HEK293 (cell line): ENCODE results near the gene PSMD6.

Source experiments
- CTCF ChIA-PET: fragments of 350-600 bp; formaldehyde crosslinking; extraction: SDS; loops from one replicate; lab custom pipeline; 2021; ENCODE audit warnings: antibody characterized with exemption; lab: Yijun Ruan, JAX
- POLR2A ChIA-PET: fragments of 300-600 bp; formaldehyde crosslinking; extraction: SDS; loops from one replicate; lab custom pipeline; 2020; ENCODE audit warnings: antibody characterized with exemption, inconsistent platforms; lab: Yijun Ruan, JAX
- H3K27ac ChIP-seq: fragments of 200-500 bp; sonication (Bioruptor generic); 2 replicates; pipeline ENCODE4 v1.5.1; 2014; ENCODE audit warnings: low read depth, low read length, control low read depth, inconsistent platforms; ENCODE audit errors: extremely low read depth
- H3K36me3 ChIP-seq, 2 experiments: fragments of 200-500 bp in 1 of 2; sonication (Bioruptor generic) in 1 of 2; 1 replicate in 1 of 2; 2 replicates in 1 of 2; pipeline ENCODE4 v1.5.1; 2014 to 2017; ENCODE audit warnings: inconsistent platforms in 2 of 2, low read length in 2 of 2; ENCODE audit not compliant: control insufficient read depth in 2 of 2, insufficient read depth in 1 of 2
- H3K4me1 ChIP-seq: fragments of 200-500 bp; sonication (Bioruptor generic); 2 replicates; pipeline ENCODE4 v1.5.1; 2014; ENCODE audit warnings: mild to moderate bottlenecking, low read length, inconsistent platforms; ENCODE audit not compliant: control insufficient read depth, insufficient read depth
- H3K4me3 ChIP-seq: 2 replicates; pipeline ENCODE4 v1.5.1; 2011; ENCODE audit warnings: low read depth, mild to moderate bottlenecking, control low read depth, low read length, moderate library complexity
- H3K9me3 ChIP-seq: fragments of 200-500 bp; sonication (Bioruptor generic); 2 replicates; pipeline ENCODE4 v1.5.1; 2014; ENCODE audit warnings: low read depth, low read length, inconsistent platforms; ENCODE audit not compliant: control insufficient read depth, insufficient read depth
- HOXD13 ChIP-seq: sonication (generic); formaldehyde crosslinking; IDR thresholded peaks from 2 replicates; pipeline ENCODE4 v1.8.0; 2022; ENCODE audit warnings: missing genetic modification reagents, borderline replicate concordance
- KLF8 ChIP-seq: fragments of 450-650 bp; formaldehyde crosslinking; IDR thresholded peaks from 2 replicates; pipeline ENCODE4 v1.5.1; 2016; ENCODE audit warnings: missing biosample characterization, missing genetic modification characterization
- MYNN ChIP-seq: fragments of 450-650 bp; formaldehyde crosslinking; IDR thresholded peaks from 2 replicates; pipeline ENCODE4 v1.5.1; 2016; ENCODE audit warnings: missing biosample characterization, missing genetic modification characterization, borderline replicate concordance
- OVOL3 ChIP-seq: fragments of 450-650 bp; formaldehyde crosslinking; IDR thresholded peaks from 2 replicates; pipeline ENCODE4 v1.5.1; 2016; ENCODE audit warnings: missing biosample characterization, missing genetic modification characterization
- SP7 ChIP-seq: fragments of 450-650 bp; formaldehyde crosslinking; IDR thresholded peaks from 2 replicates; pipeline ENCODE4 v1.5.1; 2016; ENCODE audit warnings: missing biosample characterization, missing genetic modification characterization
- WT1 ChIP-seq: fragments of 450-650 bp; formaldehyde crosslinking; IDR thresholded peaks from 2 replicates; pipeline ENCODE4 v1.5.1; 2016; ENCODE audit warnings: missing biosample characterization, missing genetic modification characterization
- YY1 ChIP-seq: fragments of 450-650 bp; formaldehyde crosslinking; IDR thresholded peaks from 2 replicates; pipeline ENCODE4 v1.5.1; 2018; ENCODE audit warnings: missing biosample characterization, missing genetic modification characterization
- ZBTB8A ChIP-seq: fragments of 450-650 bp; formaldehyde crosslinking; IDR thresholded peaks from 2 replicates; pipeline ENCODE4 v1.5.1; 2016; ENCODE audit warnings: missing biosample characterization, missing genetic modification characterization
- ZEB2 ChIP-seq: fragments of 450-650 bp; formaldehyde crosslinking; IDR thresholded peaks from 2 replicates; pipeline ENCODE4 v1.5.1; 2016; ENCODE audit warnings: missing biosample characterization, missing genetic modification characterization
- ZIC2 ChIP-seq: fragments of 450-650 bp; formaldehyde crosslinking; IDR thresholded peaks from 2 replicates; pipeline ENCODE4 v1.5.1; 2016; ENCODE audit warnings: missing biosample characterization, missing genetic modification characterization
- ZNF501 ChIP-seq: fragments of 450-650 bp; formaldehyde crosslinking; IDR thresholded peaks from 2 replicates; pipeline ENCODE4 v1.5.1; 2016; ENCODE audit warnings: missing biosample characterization, missing genetic modification characterization
- ZNF561 ChIP-seq: fragments of 450-650 bp; IDR thresholded peaks from 2 replicates; pipeline ENCODE4 v1.5.1; 2018; ENCODE audit warnings: missing biosample characterization, missing genetic modification characterization, borderline replicate concordance
- ZNF621 ChIP-seq: fragments of 450-650 bp; formaldehyde crosslinking; IDR thresholded peaks from 2 replicates; pipeline ENCODE4 v1.5.1; 2017; ENCODE audit warnings: missing biosample characterization, missing genetic modification characterization
- TF ChIP-seq, protein P1 (sequence below): fragments of 450-650 bp; formaldehyde crosslinking; IDR thresholded peaks from 2 replicates; pipeline ENCODE4 v1.5.1; 2017; ENCODE audit warnings: missing biosample characterization, mild to moderate bottlenecking, missing genetic modification characterization, moderate library complexity
- TF ChIP-seq, protein P2 (sequence below): fragments of 450-650 bp; formaldehyde crosslinking; IDR thresholded peaks from 2 replicates; pipeline ENCODE4 v1.5.1; 2016; ENCODE audit warnings: missing biosample characterization, missing genetic modification characterization
- TF ChIP-seq, protein P3 (sequence below): fragments of 450-650 bp; formaldehyde crosslinking; optimal IDR thresholded peaks from 2 replicates; pipeline ENCODE3; 2016; ENCODE audit warnings: missing biosample characterization, mild to moderate bottlenecking, missing genetic modification characterization
- TF ChIP-seq, protein P4 (sequence below): fragments of 450-650 bp; formaldehyde crosslinking; IDR thresholded peaks from 2 replicates; pipeline ENCODE4 v1.5.1; 2016; ENCODE audit warnings: missing biosample characterization, missing genetic modification characterization
- TF ChIP-seq, protein P5 (sequence below): fragments of 450-650 bp; formaldehyde crosslinking; conservative IDR thresholded peaks from 2 replicates; pipeline ENCODE4 v1.5.1; 2016; ENCODE audit warnings: low read depth, missing biosample characterization, missing genetic modification characterization
- TF ChIP-seq, protein P6 (sequence below): fragments of 450-650 bp; formaldehyde crosslinking; IDR thresholded peaks from 2 replicates; pipeline ENCODE4 v1.5.1; 2016; ENCODE audit warnings: missing biosample characterization, missing genetic modification characterization
- TF ChIP-seq, protein P7 (sequence below): fragments of 450-650 bp; formaldehyde crosslinking; IDR thresholded peaks from 2 replicates; pipeline ENCODE4 v1.5.1; 2016; ENCODE audit warnings: missing biosample characterization, missing genetic modification characterization

Gene PSMD6

DNA sequence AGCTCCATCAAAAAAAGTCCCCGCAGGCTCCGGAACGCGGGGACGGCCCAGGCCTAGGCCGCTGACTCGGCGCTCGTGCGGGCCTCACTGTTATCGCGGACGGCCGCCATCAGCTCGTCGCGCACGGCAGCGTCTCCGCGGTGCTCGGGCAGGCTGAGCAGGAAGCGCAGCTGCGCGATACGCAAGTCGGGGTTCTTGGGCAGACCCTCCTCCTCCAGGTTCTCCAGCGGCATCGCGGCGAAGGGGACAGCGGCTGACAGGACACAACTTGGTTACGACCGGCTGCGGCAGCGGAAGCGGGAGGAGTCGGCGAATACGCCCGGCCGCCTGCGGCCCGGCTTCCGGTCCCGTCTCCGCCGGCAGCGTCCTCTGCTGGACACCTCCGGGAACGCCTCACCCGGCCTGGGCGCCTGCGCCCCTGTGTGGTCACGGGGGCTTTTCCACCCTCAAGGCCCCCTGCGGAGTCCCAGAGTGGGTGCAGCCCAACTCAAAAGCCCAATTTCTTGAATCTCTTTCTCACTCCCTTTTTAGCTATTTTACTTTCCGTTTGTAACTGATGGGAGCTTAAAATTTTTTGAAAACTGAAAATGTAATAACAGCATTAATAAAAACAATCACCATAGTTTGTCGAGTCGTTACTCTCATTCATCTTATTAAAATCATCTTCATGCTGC is at the start of gene PSMD6:
Gene PSMD6 (minus strand): TSS at position 308 of the 674 bp plus-strand sequence. CDS start 75 bp downstream, at position 233.
- Histone ChIP-seq H3K9me3 (no peaks in the 10 kb centered on the region), H3K36me3 (peaks cover 22 to 38% of the 10 kb centered on the region in 2 experiments), H3K27ac (peak within 1 kb of the TSS; percentile 53), H3K4me3 (peak within 1 kb of the TSS; percentile 100), H3K4me1 (peaks cover 2% of the 10 kb centered on the region; the same call in 1 of the 2 replicates)
- ChIA-PET POLR2A (no interaction called here), CTCF (interaction anchor here (0.6 to 1.9 kb wide), 31 partner anchors 12 to 658 kb away, joined by 3 to 7 read pairs (median 3); no protein-coding TSS in a partner anchor)
- TF ChIP-seq YY1 (tag by site-specific recombination) = peak; percentile 81
- TF ChIP-seq KLF8 (tag by site-specific recombination) = peak; percentile 80
- no peak for TF ChIP-seq ZNF621 (tag by site-specific recombination)
- TF ChIP-seq, protein P1, sequence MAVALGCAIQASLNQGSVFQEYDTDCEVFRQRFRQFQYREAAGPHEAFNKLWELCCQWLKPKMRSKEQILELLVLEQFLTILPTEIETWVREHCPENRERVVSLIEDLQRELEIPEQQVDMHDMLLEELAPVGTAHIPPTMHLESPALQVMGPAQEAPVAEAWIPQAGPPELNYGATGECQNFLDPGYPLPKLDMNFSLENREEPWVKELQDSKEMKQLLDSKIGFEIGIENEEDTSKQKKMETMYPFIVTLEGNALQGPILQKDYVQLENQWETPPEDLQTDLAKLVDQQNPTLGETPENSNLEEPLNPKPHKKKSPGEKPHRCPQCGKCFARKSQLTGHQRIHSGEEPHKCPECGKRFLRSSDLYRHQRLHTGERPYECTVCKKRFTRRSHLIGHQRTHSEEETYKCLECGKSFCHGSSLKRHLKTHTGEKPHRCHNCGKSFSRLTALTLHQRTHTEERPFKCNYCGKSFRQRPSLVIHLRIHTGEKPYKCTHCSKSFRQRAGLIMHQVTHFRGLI (tag by site-specific recombination) = peak; percentile 88
- peak; percentile 32; the same call in 1 of the 2 replicates for TF ChIP-seq OVOL3 (tag by site-specific recombination)
- TF ChIP-seq ZIC2 (tag by site-specific recombination) = peak; percentile 25; the same call in 1 of the 2 replicates
- TF ChIP-seq, protein P2, sequence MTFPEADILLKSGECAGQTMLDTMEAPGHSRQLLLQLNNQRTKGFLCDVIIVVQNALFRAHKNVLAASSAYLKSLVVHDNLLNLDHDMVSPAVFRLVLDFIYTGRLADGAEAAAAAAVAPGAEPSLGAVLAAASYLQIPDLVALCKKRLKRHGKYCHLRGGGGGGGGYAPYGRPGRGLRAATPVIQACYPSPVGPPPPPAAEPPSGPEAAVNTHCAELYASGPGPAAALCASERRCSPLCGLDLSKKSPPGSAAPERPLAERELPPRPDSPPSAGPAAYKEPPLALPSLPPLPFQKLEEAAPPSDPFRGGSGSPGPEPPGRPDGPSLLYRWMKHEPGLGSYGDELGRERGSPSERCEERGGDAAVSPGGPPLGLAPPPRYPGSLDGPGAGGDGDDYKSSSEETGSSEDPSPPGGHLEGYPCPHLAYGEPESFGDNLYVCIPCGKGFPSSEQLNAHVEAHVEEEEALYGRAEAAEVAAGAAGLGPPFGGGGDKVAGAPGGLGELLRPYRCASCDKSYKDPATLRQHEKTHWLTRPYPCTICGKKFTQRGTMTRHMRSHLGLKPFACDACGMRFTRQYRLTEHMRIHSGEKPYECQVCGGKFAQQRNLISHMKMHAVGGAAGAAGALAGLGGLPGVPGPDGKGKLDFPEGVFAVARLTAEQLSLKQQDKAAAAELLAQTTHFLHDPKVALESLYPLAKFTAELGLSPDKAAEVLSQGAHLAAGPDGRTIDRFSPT (tag by site-specific recombination) = peak; percentile 29; the same call in 1 of the 2 replicates
- peak; percentile 27; the same call in 1 of the 2 replicates for TF ChIP-seq ZNF561
- peak; percentile 95 for TF ChIP-seq ZNF501 (tag by site-specific recombination)
- TF ChIP-seq, protein P3, sequence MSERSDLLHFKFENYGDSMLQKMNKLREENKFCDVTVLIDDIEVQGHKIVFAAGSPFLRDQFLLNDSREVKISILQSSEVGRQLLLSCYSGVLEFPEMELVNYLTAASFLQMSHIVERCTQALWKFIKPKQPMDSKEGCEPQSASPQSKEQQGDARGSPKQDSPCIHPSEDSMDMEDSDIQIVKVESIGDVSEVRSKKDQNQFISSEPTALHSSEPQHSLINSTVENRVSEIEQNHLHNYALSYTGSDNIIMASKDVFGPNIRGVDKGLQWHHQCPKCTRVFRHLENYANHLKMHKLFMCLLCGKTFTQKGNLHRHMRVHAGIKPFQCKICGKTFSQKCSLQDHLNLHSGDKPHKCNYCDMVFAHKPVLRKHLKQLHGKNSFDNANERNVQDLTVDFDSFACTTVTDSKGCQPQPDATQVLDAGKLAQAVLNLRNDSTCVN (tag by site-specific recombination) = peak; percentile 65
- TF ChIP-seq, protein P4, sequence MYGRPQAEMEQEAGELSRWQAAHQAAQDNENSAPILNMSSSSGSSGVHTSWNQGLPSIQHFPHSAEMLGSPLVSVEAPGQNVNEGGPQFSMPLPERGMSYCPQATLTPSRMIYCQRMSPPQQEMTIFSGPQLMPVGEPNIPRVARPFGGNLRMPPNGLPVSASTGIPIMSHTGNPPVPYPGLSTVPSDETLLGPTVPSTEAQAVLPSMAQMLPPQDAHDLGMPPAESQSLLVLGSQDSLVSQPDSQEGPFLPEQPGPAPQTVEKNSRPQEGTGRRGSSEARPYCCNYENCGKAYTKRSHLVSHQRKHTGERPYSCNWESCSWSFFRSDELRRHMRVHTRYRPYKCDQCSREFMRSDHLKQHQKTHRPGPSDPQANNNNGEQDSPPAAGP (tag by site-specific recombination) = peak; percentile 72
- peak; percentile 66 for TF ChIP-seq SP7
- TF ChIP-seq MYNN (tag by site-specific recombination) = 0 out of 2 replicates have a peak, but pooled peaks have one; percentile 35
- TF ChIP-seq ZEB2 = peak; percentile 55
- TF ChIP-seq, protein P5, sequence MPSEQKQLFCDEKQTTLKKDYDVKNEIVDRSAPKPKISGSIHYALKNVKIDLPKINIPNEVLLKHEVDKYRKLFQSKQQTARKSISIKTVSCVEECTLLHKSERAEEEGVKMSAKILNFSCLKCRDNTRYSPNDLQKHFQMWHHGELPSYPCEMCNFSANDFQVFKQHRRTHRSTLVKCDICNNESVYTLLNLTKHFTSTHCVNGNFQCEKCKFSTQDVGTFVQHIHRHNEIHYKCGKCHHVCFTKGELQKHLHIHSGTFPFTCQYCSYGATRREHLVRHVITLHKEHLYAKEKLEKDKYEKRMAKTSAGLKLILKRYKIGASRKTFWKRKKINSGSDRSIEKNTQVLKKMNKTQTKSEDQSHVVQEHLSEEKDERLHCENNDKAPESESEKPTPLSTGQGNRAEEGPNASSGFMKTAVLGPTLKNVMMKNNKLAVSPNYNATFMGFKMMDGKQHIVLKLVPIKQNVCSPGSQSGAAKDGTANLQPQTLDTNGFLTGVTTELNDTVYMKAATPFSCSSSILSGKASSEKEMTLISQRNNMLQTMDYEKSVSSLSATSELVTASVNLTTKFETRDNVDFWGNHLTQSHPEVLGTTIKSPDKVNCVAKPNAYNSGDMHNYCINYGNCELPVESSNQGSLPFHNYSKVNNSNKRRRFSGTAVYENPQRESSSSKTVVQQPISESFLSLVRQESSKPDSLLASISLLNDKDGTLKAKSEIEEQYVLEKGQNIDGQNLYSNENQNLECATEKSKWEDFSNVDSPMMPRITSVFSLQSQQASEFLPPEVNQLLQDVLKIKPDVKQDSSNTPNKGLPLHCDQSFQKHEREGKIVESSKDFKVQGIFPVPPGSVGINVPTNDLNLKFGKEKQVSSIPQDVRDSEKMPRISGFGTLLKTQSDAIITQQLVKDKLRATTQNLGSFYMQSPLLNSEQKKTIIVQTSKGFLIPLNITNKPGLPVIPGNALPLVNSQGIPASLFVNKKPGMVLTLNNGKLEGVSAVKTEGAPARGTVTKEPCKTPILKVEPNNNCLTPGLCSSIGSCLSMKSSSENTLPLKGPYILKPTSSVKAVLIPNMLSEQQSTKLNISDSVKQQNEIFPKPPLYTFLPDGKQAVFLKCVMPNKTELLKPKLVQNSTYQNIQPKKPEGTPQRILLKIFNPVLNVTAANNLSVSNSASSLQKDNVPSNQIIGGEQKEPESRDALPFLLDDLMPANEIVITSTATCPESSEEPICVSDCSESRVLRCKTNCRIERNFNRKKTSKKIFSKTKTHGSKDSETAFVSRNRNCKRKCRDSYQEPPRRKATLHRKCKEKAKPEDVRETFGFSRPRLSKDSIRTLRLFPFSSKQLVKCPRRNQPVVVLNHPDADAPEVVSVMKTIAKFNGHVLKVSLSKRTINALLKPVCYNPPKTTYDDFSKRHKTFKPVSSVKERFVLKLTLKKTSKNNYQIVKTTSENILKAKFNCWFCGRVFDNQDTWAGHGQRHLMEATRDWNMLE (tag by site-specific recombination) = peak; percentile 93
- peak; percentile 74 for TF ChIP-seq ZBTB8A (tag by site-specific recombination)
- TF ChIP-seq, protein P6, sequence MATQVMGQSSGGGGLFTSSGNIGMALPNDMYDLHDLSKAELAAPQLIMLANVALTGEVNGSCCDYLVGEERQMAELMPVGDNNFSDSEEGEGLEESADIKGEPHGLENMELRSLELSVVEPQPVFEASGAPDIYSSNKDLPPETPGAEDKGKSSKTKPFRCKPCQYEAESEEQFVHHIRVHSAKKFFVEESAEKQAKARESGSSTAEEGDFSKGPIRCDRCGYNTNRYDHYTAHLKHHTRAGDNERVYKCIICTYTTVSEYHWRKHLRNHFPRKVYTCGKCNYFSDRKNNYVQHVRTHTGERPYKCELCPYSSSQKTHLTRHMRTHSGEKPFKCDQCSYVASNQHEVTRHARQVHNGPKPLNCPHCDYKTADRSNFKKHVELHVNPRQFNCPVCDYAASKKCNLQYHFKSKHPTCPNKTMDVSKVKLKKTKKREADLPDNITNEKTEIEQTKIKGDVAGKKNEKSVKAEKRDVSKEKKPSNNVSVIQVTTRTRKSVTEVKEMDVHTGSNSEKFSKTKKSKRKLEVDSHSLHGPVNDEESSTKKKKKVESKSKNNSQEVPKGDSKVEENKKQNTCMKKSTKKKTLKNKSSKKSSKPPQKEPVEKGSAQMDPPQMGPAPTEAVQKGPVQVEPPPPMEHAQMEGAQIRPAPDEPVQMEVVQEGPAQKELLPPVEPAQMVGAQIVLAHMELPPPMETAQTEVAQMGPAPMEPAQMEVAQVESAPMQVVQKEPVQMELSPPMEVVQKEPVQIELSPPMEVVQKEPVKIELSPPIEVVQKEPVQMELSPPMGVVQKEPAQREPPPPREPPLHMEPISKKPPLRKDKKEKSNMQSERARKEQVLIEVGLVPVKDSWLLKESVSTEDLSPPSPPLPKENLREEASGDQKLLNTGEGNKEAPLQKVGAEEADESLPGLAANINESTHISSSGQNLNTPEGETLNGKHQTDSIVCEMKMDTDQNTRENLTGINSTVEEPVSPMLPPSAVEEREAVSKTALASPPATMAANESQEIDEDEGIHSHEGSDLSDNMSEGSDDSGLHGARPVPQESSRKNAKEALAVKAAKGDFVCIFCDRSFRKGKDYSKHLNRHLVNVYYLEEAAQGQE = peak; percentile 64
- TF ChIP-seq WT1 (tag by site-specific recombination) = peak; percentile 23; the same call in 1 of the 2 replicates
- TF ChIP-seq, protein P7, sequence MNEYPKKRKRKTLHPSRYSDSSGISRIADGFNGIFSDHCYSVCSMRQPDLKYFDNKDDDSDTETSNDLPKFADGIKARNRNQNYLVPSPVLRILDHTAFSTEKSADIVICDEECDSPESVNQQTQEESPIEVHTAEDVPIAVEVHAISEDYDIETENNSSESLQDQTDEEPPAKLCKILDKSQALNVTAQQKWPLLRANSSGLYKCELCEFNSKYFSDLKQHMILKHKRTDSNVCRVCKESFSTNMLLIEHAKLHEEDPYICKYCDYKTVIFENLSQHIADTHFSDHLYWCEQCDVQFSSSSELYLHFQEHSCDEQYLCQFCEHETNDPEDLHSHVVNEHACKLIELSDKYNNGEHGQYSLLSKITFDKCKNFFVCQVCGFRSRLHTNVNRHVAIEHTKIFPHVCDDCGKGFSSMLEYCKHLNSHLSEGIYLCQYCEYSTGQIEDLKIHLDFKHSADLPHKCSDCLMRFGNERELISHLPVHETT (tag by site-specific recombination) = 0 out of 2 replicates have a peak, but pooled peaks have one; percentile 49
- peak; percentile 75; the same call in 1 of the 2 replicates for TF ChIP-seq HOXD13 (CRISPR knock-in tag)
